NCI-H510A (cell line): ENCODE results near the gene ERCC5.

Experiments
- DNase-seq: peaks from one replicate; lab custom pipeline; 2025; lab: John Stamatoyannopoulos, UW

ERCC5 gene

GRCh38 chr13:102845630-102846260, at the start of gene ERCC5:
ERCC5 (plus strand) TSS chr13:102846032; CDS start chr13:102846267, 235 bp downstream.
- DNase-seq: peak; percentile 79

GRCh38 chr13:102798581-102799425, 47.0 kb upstream of the ERCC5 start, which contains the start of the genes BIVM and POGLUT2:
BIVM (plus strand) TSS chr13:102799119; CDS start chr13:102807268, 8,149 bp downstream.
POGLUT2 (minus strand) TSS chr13:102798976; CDS start chr13:102798670, 306 bp downstream.
- DNase-seq: peak; percentile 74

GRCh38 chr13:102799426-102800144, 46.2 kb upstream of the ERCC5 start:
- DNase-seq: no peak

GRCh38 chr13:102800145-102801041, 45.4 kb upstream of the ERCC5 start:
- peak; percentile 37 for DNase-seq

GRCh38 chr13:102805680-102806079, 40.2 kb upstream of the ERCC5 start:
- no peak for DNase-seq

GRCh38 chr13:102807699-102808098, 38.1 kb upstream of the ERCC5 start:
- no peak for DNase-seq

- DNase-seq: no peak
These were observed 33.1 kb upstream of the ERCC5 start for GRCh38 chr13:102812611-102813287.

- no peak for DNase-seq
These were observed 31.7 kb upstream of the ERCC5 start for GRCh38 chr13:102814025-102814607.

GRCh38 chr13:102814793-102815192, 31.0 kb upstream of the ERCC5 start:
- DNase-seq: no peak

GRCh38 chr13:102815788-102816187, 30.0 kb upstream of the ERCC5 start:
- DNase-seq: no peak

- DNase-seq: no peak
These were observed 29.1 kb upstream of the ERCC5 start for GRCh38 chr13:102816708-102817107.

GRCh38 chr13:102817241-102817640, 28.6 kb upstream of the ERCC5 start:
- DNase-seq: no peak

- DNase-seq: no peak
These were observed 27.9 kb upstream of the ERCC5 start for GRCh38 chr13:102817907-102818306.

- no peak for DNase-seq
These were observed 20.4 kb upstream of the ERCC5 start for GRCh38 chr13:102825400-102825799.

- no peak for DNase-seq
These were observed 19.7 kb upstream of the ERCC5 start for GRCh38 chr13:102825921-102826706.

- DNase-seq: peak; percentile 5
These were observed 15.2 kb upstream of the ERCC5 start for GRCh38 chr13:102830646-102831045.

- DNase-seq: no peak
These were observed 9.4 kb upstream of the ERCC5 start for GRCh38 chr13:102836471-102836870.

- no peak for DNase-seq
These were observed 7.6 kb upstream of the ERCC5 start for GRCh38 chr13:102838273-102838672.

- no peak for DNase-seq
These were observed 6.8 kb upstream of the ERCC5 start for GRCh38 chr13:102838982-102839381.

- DNase-seq: no peak
These were observed 6.4 kb upstream of the ERCC5 start for GRCh38 chr13:102839462-102839861.
